GM21360 (cell line): Measurements from ENCODE around the gene PALMD.

Experiments
- ATAC-seq: cut with Tn5 transposase; IDR thresholded peaks from one replicate; pipeline ENCODE4 v1.9.1; 2021; ENCODE audit warnings: mild to moderate bottlenecking, moderate library complexity; ENCODE audit not compliant: unreplicated experiment

Gene PALMD

GRCh38 chr1:99657213-99658030 lies 11.5 kb downstream of the PALMD start:
- ATAC-seq, result no peak

- no peak for ATAC-seq
Observed at GRCh38 chr1:99658031-99658290, 12.0 kb downstream of the PALMD start.

GRCh38 chr1:99659755-99660210 lies 13.9 kb downstream of the PALMD start:
- no peak for ATAC-seq

- no peak for ATAC-seq
Observed at GRCh38 chr1:99660496-99660895, 14.6 kb downstream of the PALMD start.

- ATAC-seq, result no peak
Observed at GRCh38 chr1:99661780-99662179, 15.9 kb downstream of the PALMD start.

GRCh38 chr1:99662539-99663080 lies 16.7 kb downstream of the PALMD start:
- no peak for ATAC-seq

DNA sequence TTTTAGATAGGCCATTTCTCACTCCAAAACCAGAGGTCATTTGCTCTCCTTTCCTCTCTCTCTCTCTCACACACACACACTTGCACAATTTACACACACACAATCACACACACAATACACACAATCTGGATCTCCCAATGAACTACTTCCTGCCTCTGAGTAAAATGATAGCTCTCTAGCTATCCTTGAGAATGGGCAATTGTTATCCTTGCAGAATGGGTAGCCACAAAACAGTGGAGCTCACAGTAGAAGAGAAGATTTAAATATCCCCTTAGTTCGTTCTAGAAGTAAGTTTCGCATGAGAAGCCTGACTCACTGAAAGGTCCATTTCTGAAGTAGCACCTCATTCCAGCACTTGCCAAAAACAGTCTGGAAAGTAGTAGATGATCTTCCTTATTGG lies 17.6 kb downstream of the PALMD start:
- no peak for ATAC-seq

- ATAC-seq, result no peak
Observed at GRCh38 chr1:99665212-99665611, 19.3 kb downstream of the PALMD start.

- ATAC-seq, result no peak
Observed at GRCh38 chr1:99669376-99669775, 23.5 kb downstream of the PALMD start.

DNA sequence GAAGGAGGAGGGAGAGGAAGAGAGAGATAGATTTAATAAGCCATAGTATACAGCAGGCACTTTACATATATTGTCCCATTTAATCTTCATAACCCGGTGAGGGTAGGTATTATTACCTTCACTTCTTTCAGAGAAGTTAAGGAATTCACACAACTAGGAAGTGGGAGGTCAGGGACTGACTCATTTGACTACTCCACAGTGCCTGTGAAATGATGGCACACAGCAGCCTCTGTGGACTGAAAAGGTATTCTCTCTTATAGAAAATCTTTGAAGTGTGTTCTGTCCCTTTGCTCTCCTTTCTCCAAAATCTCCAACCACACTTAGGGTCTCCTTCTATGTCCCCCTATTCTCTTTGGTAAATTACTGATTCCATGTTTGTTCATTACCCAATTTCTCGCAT lies 23.9 kb downstream of the PALMD start:
- ATAC-seq, result no peak

- ATAC-seq, result no peak
Observed at GRCh38 chr1:99670583-99670982, 24.7 kb downstream of the PALMD start.

- no peak for ATAC-seq
Observed at GRCh38 chr1:99672038-99672437, 26.1 kb downstream of the PALMD start.

- no peak for ATAC-seq
Observed at GRCh38 chr1:99672530-99673213, 26.8 kb downstream of the PALMD start.

DNA sequence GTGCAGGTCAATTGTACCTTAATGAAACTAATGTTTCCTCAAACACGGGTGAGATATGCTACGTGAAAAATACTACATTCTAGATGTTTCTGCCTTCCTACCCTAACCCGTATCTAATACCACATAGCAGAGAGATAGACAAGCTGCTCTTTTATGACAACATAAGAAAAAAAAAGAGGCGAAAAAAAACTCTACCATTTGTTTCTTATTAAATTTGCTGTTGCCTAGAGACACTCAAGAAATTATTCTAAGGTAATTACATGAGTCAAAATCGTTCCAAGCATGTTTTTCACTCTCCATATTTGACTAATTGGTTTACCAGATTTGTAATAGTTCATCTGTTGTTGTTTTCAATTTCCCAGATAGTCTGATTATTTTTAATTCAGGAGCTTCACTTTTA lies 27.4 kb downstream of the PALMD start:
- no peak for ATAC-seq

- ATAC-seq, result no peak
Observed at GRCh38 chr1:99674115-99675064, 28.5 kb downstream of the PALMD start.

DNA sequence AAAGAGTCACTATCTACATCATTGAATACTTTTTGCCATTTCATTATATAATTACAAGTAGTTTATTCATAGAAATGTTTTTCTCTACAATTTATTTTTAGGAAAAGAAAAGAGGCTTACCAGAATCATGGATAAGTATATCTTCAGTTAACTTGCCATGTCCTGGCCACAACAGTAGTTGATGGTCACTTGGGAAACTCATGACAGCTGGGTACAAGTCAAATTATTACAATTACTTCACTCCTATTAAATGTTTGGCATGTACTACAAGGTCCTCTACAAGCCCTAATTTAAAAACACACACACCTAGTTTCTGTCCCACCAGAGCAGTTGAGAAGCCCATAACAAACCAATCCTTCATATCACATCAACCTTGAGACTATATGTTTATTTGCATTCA lies 29.4 kb downstream of the PALMD start:
- ATAC-seq, result no peak

GRCh38 chr1:99675994-99676393 lies 30.1 kb downstream of the PALMD start:
- no peak for ATAC-seq

- no peak for ATAC-seq
Observed at GRCh38 chr1:99676876-99677275, 31.0 kb downstream of the PALMD start.

DNA sequence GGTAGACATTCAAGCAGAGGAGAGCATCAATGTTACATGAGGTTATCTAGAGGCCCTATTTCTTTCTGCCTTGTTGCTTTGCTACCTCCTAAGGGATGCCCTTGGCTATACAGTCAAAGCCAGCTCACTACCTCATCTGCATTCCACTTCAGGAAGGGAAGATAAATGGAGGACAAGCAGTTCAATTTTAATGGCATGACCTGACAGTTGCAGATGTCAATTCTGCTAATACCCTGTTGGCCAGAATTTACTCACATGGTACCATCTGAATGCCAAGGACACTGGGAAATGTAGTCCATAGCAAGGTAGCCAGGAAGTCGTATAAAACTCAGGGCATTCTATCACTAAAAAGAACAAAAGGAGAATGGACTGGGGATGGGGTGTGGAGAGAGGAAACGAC lies 31.5 kb downstream of the PALMD start:
- ATAC-seq, result no peak

GRCh38 chr1:99680270-99680669 lies 34.4 kb downstream of the PALMD start:
- ATAC-seq, result no peak

GRCh38 chr1:99681583-99681982 lies 35.7 kb downstream of the PALMD start:
- no peak for ATAC-seq
